HG03139 (cell line): ENCODE data around the gene SNTA1.
"Not testable (repeated sequence)": the region's sequence is repeated elsewhere in the genome, so short reads cannot be mapped to it uniquely, and the experiment has no call there.

Experiments used
- ATAC-seq: cut with Tn5 transposase; IDR thresholded peaks from one replicate; pipeline ENCODE4 v1.9.1; 2021; ENCODE audit not compliant: unreplicated experiment

The SNTA1 gene

GRCh38 chr20:33400812-33401183 is 42.8 kb downstream of the SNTA1 start:
- no peak for ATAC-seq

GRCh38 chr20:33399924-33400323 is 43.6 kb downstream of the SNTA1 start:
- ATAC-seq = no peak

- no peak for ATAC-seq
Measured at GRCh38 chr20:33394718-33395117, 48.8 kb downstream of the SNTA1 start.

GRCh38 chr20:33393609-33394008 is 50.0 kb downstream of the SNTA1 start:
- ATAC-seq = no peak

- ATAC-seq = no peak
Measured at GRCh38 chr20:33391722-33392415, 51.7 kb downstream of the SNTA1 start.

- not testable (repeated sequence) for ATAC-seq
Measured at GRCh38 chr20:33389326-33389725, 54.2 kb downstream of the SNTA1 start.

- no peak for ATAC-seq
Measured at GRCh38 chr20:33388268-33388667, 55.3 kb downstream of the SNTA1 start.

GRCh38 chr20:33387177-33387576 is 56.4 kb downstream of the SNTA1 start:
- no peak for ATAC-seq

GRCh38 chr20:33386673-33387072 is 56.9 kb downstream of the SNTA1 start:
- ATAC-seq = no peak

- no peak for ATAC-seq
Measured at GRCh38 chr20:33377366-33377765, 66.2 kb downstream of the SNTA1 start.

- no peak for ATAC-seq
Measured at GRCh38 chr20:33373735-33374605, 69.6 kb downstream of the SNTA1 start.

- no peak for ATAC-seq
Measured at GRCh38 chr20:33372993-33373441, 70.5 kb downstream of the SNTA1 start.

- no peak for ATAC-seq
Measured at GRCh38 chr20:33370291-33370690, 73.3 kb downstream of the SNTA1 start.

GRCh38 chr20:33362898-33363297 is 80.7 kb downstream of the SNTA1 start:
- no peak for ATAC-seq

GRCh38 chr20:33359399-33360261 is 83.9 kb downstream of the SNTA1 start:
- no peak for ATAC-seq
